Thyroid gland (tissue), 4 donors: ENCODE data around the gene CRIP1.

ENCODE experiments used
- POLR2A ChIP-seq, 2 donors: fragments of 450-650 bp; IDR thresholded peaks; one replicate each; pipeline ENCODE4 v1.6.1; 2017; ENCODE audit warnings: antibody characterized with exemption in 2 of 2, mild to moderate bottlenecking in 2 of 2, moderate library complexity in 1 of 2
- TF ChIP-seq, protein P1 (sequence below), 6 experiments: fragments of 200-600 bp in 3 of 6; fragments of 450-650 bp in 3 of 6; sonication (generic) in 3 of 6; IDR thresholded peaks; one replicate each; pipeline ENCODE4 v1.5.1; 2016 to 2019; ENCODE audit warnings: antibody characterized with exemption in 6 of 6, mild to moderate bottlenecking in 2 of 6, inconsistent platforms in 1 of 6, moderate library complexity in 1 of 6

DNA sequence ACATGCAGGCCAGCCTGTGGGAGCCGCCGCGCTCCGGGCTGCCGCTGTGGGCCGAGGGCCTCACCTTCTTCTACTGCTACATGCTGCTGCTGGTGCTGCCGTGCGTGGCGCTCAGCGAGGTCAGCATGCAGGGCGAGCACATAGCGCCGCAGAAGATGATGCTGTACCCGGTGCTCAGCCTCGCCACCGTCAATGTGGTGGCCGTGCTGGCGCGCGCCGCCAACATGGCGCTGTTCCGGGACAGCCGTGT, 42.6 kb downstream of the CRIP1 start:
- TF ChIP-seq POLR2A (IDR thresholded peaks at IDR 0.05): no peak
- TF ChIP-seq, protein P1, sequence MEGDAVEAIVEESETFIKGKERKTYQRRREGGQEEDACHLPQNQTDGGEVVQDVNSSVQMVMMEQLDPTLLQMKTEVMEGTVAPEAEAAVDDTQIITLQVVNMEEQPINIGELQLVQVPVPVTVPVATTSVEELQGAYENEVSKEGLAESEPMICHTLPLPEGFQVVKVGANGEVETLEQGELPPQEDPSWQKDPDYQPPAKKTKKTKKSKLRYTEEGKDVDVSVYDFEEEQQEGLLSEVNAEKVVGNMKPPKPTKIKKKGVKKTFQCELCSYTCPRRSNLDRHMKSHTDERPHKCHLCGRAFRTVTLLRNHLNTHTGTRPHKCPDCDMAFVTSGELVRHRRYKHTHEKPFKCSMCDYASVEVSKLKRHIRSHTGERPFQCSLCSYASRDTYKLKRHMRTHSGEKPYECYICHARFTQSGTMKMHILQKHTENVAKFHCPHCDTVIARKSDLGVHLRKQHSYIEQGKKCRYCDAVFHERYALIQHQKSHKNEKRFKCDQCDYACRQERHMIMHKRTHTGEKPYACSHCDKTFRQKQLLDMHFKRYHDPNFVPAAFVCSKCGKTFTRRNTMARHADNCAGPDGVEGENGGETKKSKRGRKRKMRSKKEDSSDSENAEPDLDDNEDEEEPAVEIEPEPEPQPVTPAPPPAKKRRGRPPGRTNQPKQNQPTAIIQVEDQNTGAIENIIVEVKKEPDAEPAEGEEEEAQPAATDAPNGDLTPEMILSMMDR (IDR thresholded peaks at IDR 0.05): no peak
